ENCODE data around the gene ATG13. TPM values are rescaled to one million over a fixed set of nuclear protein-coding genes. Genes with fewer than 3 reads are reported as not detected.

Gene ATG13
- total and polyA plus RNA-seq, 7 donors: 16.8 to 50.7 (median 32.7) TPM

- Histone ChIP-seq H3K27ac (no peak overlapping the region), H3K36me3 (ENCODE audit: insufficient read depth in 1 of 2, low read depth in 1 of 2) (peaks cover 0 to 7% of the 10 kb centered on the region in 2 donors), H3K4me3 (no peak overlapping the region), H3K27me3 (ENCODE audit: insufficient read depth in 3 of 3, low read length in 2 of 3) (no peaks in the 10 kb centered on the region), H3K9me3 (no peaks in the 10 kb centered on the region), H3K4me1 (peaks cover 7% of the 10 kb centered on the region)
- no peak for DNase-seq
- intact Hi-C loops (cut with DNase I): no loop called here
- ATAC-seq: no peak
- 91 to 93% (median 92%) methylated on average over 15 of the region's 15 CpGs for WGBS, 3 donors
- no peak for TF ChIP-seq CTCF (IDR thresholded peaks at IDR 0.05)
Measured at GRCh38 chr11:46603704-46604308, 13.5 kb upstream of the ATG13 start.

GRCh38 chr11:46604796-46605195 lies 12.6 kb upstream of the ATG13 start:
- TF ChIP-seq CTCF (IDR thresholded peaks at IDR 0.05): no peak
- Histone ChIP-seq H3K9me3 (no peaks in the 10 kb centered on the region), H3K36me3 (ENCODE audit: insufficient read depth in 1 of 2, low read depth in 1 of 2) (peaks cover 0 to 7% of the 10 kb centered on the region in 2 donors), H3K27ac (no peak overlapping the region), H3K4me3 (no peak overlapping the region), H3K27me3 (ENCODE audit: insufficient read depth in 3 of 3, low read length in 2 of 3) (no peaks in the 10 kb centered on the region), H3K4me1 (peaks cover 7% of the 10 kb centered on the region)
- DNase-seq: no peak
- 87 to 90% (median 89%) methylated on average over 1 of the region's 1 CpG for WGBS, 3 donors
- intact Hi-C loops (cut with DNase I): no loop called here
- no peak for ATAC-seq

- no peak for ATAC-seq
- WGBS, 3 donors: 66 to 85% (median 79%) methylated on average over 1 of the region's 1 CpG
- DNase-seq: no peak
- Histone ChIP-seq H3K27me3 (ENCODE audit: insufficient read depth in 3 of 3, low read length in 2 of 3) (no peaks in the 10 kb centered on the region), H3K4me3 (no peak overlapping the region), H3K36me3 (ENCODE audit: insufficient read depth in 1 of 2, low read depth in 1 of 2) (peaks cover 0 to 7% of the 10 kb centered on the region in 2 donors), H3K27ac (no peak overlapping the region), H3K9me3 (no peaks in the 10 kb centered on the region), H3K4me1 (no peaks in the 10 kb centered on the region)
- TF ChIP-seq CTCF (IDR thresholded peaks at IDR 0.05): no peak
- intact Hi-C loops (cut with DNase I): no loop called here
Measured at GRCh38 chr11:46607516-46607915, 9.8 kb upstream of the ATG13 start.

GRCh38 chr11:46609386-46609785 lies 8.0 kb upstream of the ATG13 start:
- Histone ChIP-seq H3K4me3 (no peak overlapping the region), H3K9me3 (no peaks in the 10 kb centered on the region), H3K4me1 (no peaks in the 10 kb centered on the region), H3K36me3 (ENCODE audit: insufficient read depth in 1 of 2, low read depth in 1 of 2) (no peaks in the 10 kb centered on the region), H3K27ac (no peak overlapping the region), H3K27me3 (ENCODE audit: insufficient read depth in 3 of 3, low read length in 2 of 3) (no peaks in the 10 kb centered on the region)
- no peak for ATAC-seq
- TF ChIP-seq CTCF (IDR thresholded peaks at IDR 0.05): no peak
- no peak for DNase-seq
- intact Hi-C loops (cut with DNase I): no loop called here
- 79 to 99% (median 89%) methylated on average over 6 of the region's 6 CpGs for WGBS, 3 donors
